Psoas muscle (tissue), 8 donors: ENCODE results near the gene TUBA1A. TPM values are rescaled to one million over a fixed set of nuclear protein-coding genes. Genes with fewer than 3 reads are reported as not detected.
"Not testable (repeated sequence)": the region's sequence is repeated elsewhere in the genome, so short reads cannot be mapped to it uniquely, and the experiment has no call there.

Source experiments
- ATAC-seq, 4 donors: fragments of 200-7000 bp; cut with Tn5 transposase; one replicate each; pipeline ENCODE4 v1.9.1; 2020; ENCODE audit warnings: moderate library complexity in 3 of 4, mild to moderate bottlenecking in 2 of 4
- DNase-seq, 2 donors: peaks; one replicate each; pipeline ENCODE4 v3.0.0-alpha.2; 2020
- H3K27ac ChIP-seq: fragments of 200-600 bp; one replicate; pipeline ENCODE4 v1.8.0; 2022
- H3K27me3 ChIP-seq, 3 donors: fragments of 200-600 bp in 1 of 3; one replicate each; pipeline versions ENCODE4 v1.6.1 to v1.8.0; 2013 to 2022; ENCODE audit warnings: low read length in 2 of 3, mild to moderate bottlenecking in 2 of 3, moderate library complexity in 1 of 3; ENCODE audit not compliant: insufficient read depth in 3 of 3
- H3K36me3 ChIP-seq, 2 donors: fragments of 200-600 bp in 1 of 2; one replicate each; pipeline versions ENCODE4 v1.6.1 to v1.8.0; 2013 to 2022; ENCODE audit warnings: low read depth in 1 of 2, mild to moderate bottlenecking in 1 of 2, moderate library complexity in 1 of 2; ENCODE audit not compliant: insufficient read depth in 1 of 2
- H3K4me1 ChIP-seq: fragments of 200-600 bp; one replicate; pipeline ENCODE4 v1.8.0; 2022
- H3K4me3 ChIP-seq: fragments of 200-600 bp; one replicate; pipeline ENCODE4 v1.8.0; 2022; ENCODE audit warnings: mild to moderate bottlenecking
- H3K9me3 ChIP-seq: fragments of 200-600 bp; one replicate; pipeline ENCODE4 v1.8.0; 2022
- CTCF ChIP-seq: fragments of 200-600 bp; IDR thresholded peaks from one replicate; pipeline ENCODE4 v1.8.0; 2022; ENCODE audit warnings: antibody characterized with exemption
- WGBS, 3 donors: extraction: QIAGEN DNeasy Blood & Tissue Kit; methylation state at CpG; one replicate each; pipeline versions ENCODE4 v1.1.6 to v1.1.7; 2013; 5-methylcytosine and 5-hydroxymethylcytosine counted together
- intact Hi-C, 2 donors: fragments of 100-400 bp; cut with DNase I; formaldehyde crosslinking; loops; one replicate each; pipeline versions ENCODE4 v1.11.0 to v1.14.2; 2022
- polyA plus RNA-seq, 3 donors: library from polyadenylated mRNA; stranded (reverse); fragments of 200-250 nt; gene quantifications; one replicate each; pipeline ENCODE4 v1.2.3, GENCODE V29; 2013
- total RNA-seq, 4 donors: library from RNA; stranded (reverse); fragmentation: NEBNext Ultra II Directional in 2 of 4; extraction: Animal tissue kit (Norgen Biotek cat#: 25700) in 2 of 4; gene quantifications; one replicate each; pipeline versions ENCODE4 v1.2.1 to v1.2.4, GENCODE V29; 2021 to 2023
- donor health status: healthy with polysubstance abuse.
- donor health status: DM: no; HTN: no; CAD: no; lungs with moderate emphysema.
- donor health status: Bipolar disorder and iron deficiency.
- donor health status: healthy.
- donor health status: DM: yes; HTN: yes; CAD: no.
- donor health status: DM: no; HTN: no; CAD: no.
- donor health status: DM: no; HTN: no; CAD: no.
- donor health status: DM: yes; HTN: yes; CAD: no.

Gene TUBA1A
- total and polyA plus RNA-seq, 7 donors: 16.4 to 48.2 (median 29.0) TPM

- intact Hi-C loops, H3K27ac ChIP-seq, H3K4me1 ChIP-seq, DNase-seq, H3K4me3 ChIP-seq, ATAC-seq, H3K9me3 ChIP-seq: not testable (repeated sequence)
- WGBS, 3 donors: 90 to 93% (median 93%) methylated on average over 15 of the region's 15 CpGs
- H3K27me3 ChIP-seq: peaks cover 0 to 11% (median 3%) of the 10 kb centered on the region in 3 donors
- peaks cover 0 to 12% of the 10 kb centered on the region in 2 donors for H3K36me3 ChIP-seq
These were observed 5.5 kb downstream of the TUBA1A start for GRCh38 chr12:49183214-49183950.

- no peak for ATAC-seq
- no peak for DNase-seq
- H3K9me3 ChIP-seq: no peaks in the 10 kb centered on the region
- intact Hi-C loops: no loop called here
- no peaks in the 10 kb centered on the region for H3K27me3 ChIP-seq
- H3K36me3 ChIP-seq: no peaks in the 10 kb centered on the region
- H3K4me3 ChIP-seq: no peak overlapping the region
- no peak overlapping the region for H3K27ac ChIP-seq
- H3K4me1 ChIP-seq: no peaks in the 10 kb centered on the region
- 73 to 83% (median 76%) methylated on average over 5 of the region's 5 CpGs for WGBS, 3 donors
- TF ChIP-seq CTCF: no peak
These were observed 14.7 kb downstream of the TUBA1A start for GRCh38 chr12:49174218-49174617.

- DNase-seq: no peak
- Histone ChIP-seq H3K4me3 (no peak overlapping the region), H3K9me3 (no peaks in the 10 kb centered on the region), H3K27me3 (no peaks in the 10 kb centered on the region), H3K27ac (no peak overlapping the region), H3K4me1 (no peaks in the 10 kb centered on the region), H3K36me3 (no peaks in the 10 kb centered on the region)
- intact Hi-C loops: no loop called here
- no peak for ATAC-seq
- TF ChIP-seq CTCF: no peak
These were observed 18.0 kb downstream of the TUBA1A start for GRCh38 chr12:49170924-49171323.

- Histone ChIP-seq H3K27me3 (no peaks in the 10 kb centered on the region), H3K9me3 (no peaks in the 10 kb centered on the region), H3K4me3 (no peak overlapping the region), H3K36me3 (no peaks in the 10 kb centered on the region), H3K27ac (no peak overlapping the region), H3K4me1 (no peaks in the 10 kb centered on the region)
- intact Hi-C loops: no loop called here
- no peak for ATAC-seq
- TF ChIP-seq CTCF: no peak
- WGBS, 3 donors: 91 to 98% (median 96%) methylated on average over 2 of the region's 2 CpGs
- DNase-seq: no peak
These were observed 23.8 kb downstream of the TUBA1A start for GRCh38 chr12:49165114-49165513.

GRCh38 chr12:49161901-49162300 is 27.0 kb downstream of the TUBA1A start:
- H3K27ac ChIP-seq, H3K4me1 ChIP-seq, DNase-seq, ATAC-seq, H3K36me3 ChIP-seq, H3K9me3 ChIP-seq, intact Hi-C loops, H3K4me3 ChIP-seq, H3K27me3 ChIP-seq: not testable (repeated sequence)
- WGBS, 3 donors: 67 to 78% (median 77%) methylated on average over 4 of the region's 4 CpGs
